SK-N-SH (cell line): Measurements from ENCODE around the gene NFATC3. TPM values are rescaled to one million over a fixed set of nuclear protein-coding genes. Genes with fewer than 3 reads are reported as not detected.

Experiments used
- CTCF ChIA-PET: fragments of 300-600, 350-600 bp; formaldehyde crosslinking; extraction: SDS; loops from one replicate; lab custom pipeline; 2021; lab: Yijun Ruan, JAX
- POLR2A ChIA-PET: fragments of 350-600 bp; sonication (Branson Sonifier 250); formaldehyde crosslinking; extraction: SDS; loops from one replicate; lab custom pipeline; 2020; ENCODE audit warnings: antibody characterized with exemption, inconsistent platforms; lab: Yijun Ruan, JAX
- DNase-seq: peaks from one replicate; pipeline ENCODE4 v3.0.0; 2012
- H2AFZ ChIP-seq: fragments of 200-600 bp; sonication (generic); 2 replicates; pipeline ENCODE4 v1.8.1; 2016; ENCODE audit warnings: antibody characterized with exemption, mild to moderate bottlenecking, low read depth
- H3F3A ChIP-seq: fragments of 200-600 bp; sonication (generic); replicated peaks from 2 replicates; pipeline ENCODE3; 2016; ENCODE audit warnings: antibody characterized with exemption, mild to moderate bottlenecking; ENCODE audit not compliant: insufficient read depth
- H3K27ac ChIP-seq, 2 experiments: fragments of 200-500 bp in 1 of 2; fragments of 200-600 bp in 1 of 2; sonication (Bioruptor generic) in 1 of 2; sonication (generic), shearing (Covaris generic) in 1 of 2; 2 replicates each; pipeline versions ENCODE4 v1.5.1 to v1.6.1; 2014 to 2016; ENCODE audit warnings: low read depth in 2 of 2, inconsistent platforms in 1 of 2, low read length in 1 of 2, mild to moderate bottlenecking in 1 of 2, mixed read lengths in 1 of 2
- H3K27me3 ChIP-seq: fragments of 200-600 bp; sonication (generic), shearing (Covaris generic); 2 replicates; pipeline ENCODE4 v1.6.1; 2016; ENCODE audit warnings: mixed run types; ENCODE audit not compliant: insufficient read depth
- H3K36me3 ChIP-seq, 2 experiments: fragments of 200-500 bp in 1 of 2; fragments of 200-600 bp in 1 of 2; sonication (Bioruptor generic) in 1 of 2; sonication (generic) in 1 of 2; replicated peaks in 1 of 2; 2 replicates each; pipeline versions ENCODE3 to v1.5.1; 2014 to 2016; ENCODE audit warnings: low read length in 1 of 2, mild to moderate bottlenecking in 1 of 2; ENCODE audit not compliant: insufficient read depth in 2 of 2, control insufficient read depth in 1 of 2
- H3K4me1 ChIP-seq, 2 experiments: fragments of 200-500 bp in 1 of 2; fragments of 200-600 bp in 1 of 2; sonication (Bioruptor generic) in 1 of 2; sonication (generic), shearing (Covaris generic) in 1 of 2; 2 replicates each; pipeline versions ENCODE4 v1.5.1 to v1.6.1; 2014 to 2016; ENCODE audit warnings: low read depth in 1 of 2, low read length in 1 of 2, mixed run types in 1 of 2; ENCODE audit not compliant: insufficient read depth in 2 of 2, control insufficient read depth in 1 of 2
- H3K4me2 ChIP-seq: fragments of 200-600 bp; sonication (generic), shearing (Covaris generic); 2 replicates; pipeline ENCODE4 v1.6.1; 2017; ENCODE audit warnings: mixed run types
- H3K4me3 ChIP-seq, 2 experiments: fragments of 200-500 bp in 1 of 2; fragments of 200-600 bp in 1 of 2; sonication (Bioruptor generic) in 1 of 2; sonication (generic), shearing (Covaris generic) in 1 of 2; 2 replicates each; pipeline versions ENCODE4 v1.5.1 to v1.8.1; 2014 to 2016; ENCODE audit warnings: low read depth in 2 of 2, inconsistent platforms in 1 of 2, low read length in 1 of 2, mild to moderate bottlenecking in 1 of 2, mixed read lengths in 1 of 2, moderate library complexity in 1 of 2
- H3K79me2 ChIP-seq: fragments of 200-600 bp; sonication (generic); 2 replicates; pipeline ENCODE4 v1.8.1; 2017; ENCODE audit warnings: mild to moderate bottlenecking; ENCODE audit not compliant: insufficient read depth
- H3K9ac ChIP-seq: fragments of 200-600 bp; sonication (generic); 2 replicates; pipeline ENCODE4 v1.6.1; 2017; ENCODE audit warnings: mixed run types
- H3K9me2 ChIP-seq: fragments of 200-600 bp; sonication (generic); 2 replicates; pipeline ENCODE4 v1.6.1; 2017; ENCODE audit warnings: mixed run types
- H3K9me3 ChIP-seq: fragments of 200-600 bp; sonication (generic); 2 replicates; pipeline ENCODE4 v1.6.1; 2017; ENCODE audit warnings: mixed run types, mild to moderate bottlenecking, moderate library complexity
- H4K20me1 ChIP-seq: fragments of 200-600 bp; sonication (generic); 2 replicates; pipeline ENCODE4 v1.6.1; 2017; ENCODE audit warnings: mild to moderate bottlenecking, mixed run types; ENCODE audit not compliant: insufficient read depth
- CTCF ChIP-seq: fragments of 200-600 bp; sonication (generic); IDR thresholded peaks from 2 replicates; pipeline ENCODE4 v1.6.1; 2017; ENCODE audit warnings: antibody characterized with exemption, mild to moderate bottlenecking, moderate library complexity
- FOXJ3 ChIP-seq: sonication (generic); formaldehyde crosslinking; IDR thresholded peaks from 2 replicates; pipeline ENCODE4 v1.5.1; 2020; ENCODE audit warnings: mild to moderate bottlenecking, missing genetic modification reagents
- MXI1 ChIP-seq: IDR thresholded peaks from 2 replicates; pipeline ENCODE4 v1.6.1; 2012; ENCODE audit warnings: mild to moderate bottlenecking, low read depth, low read length, improper control_type of control experiment
- NRF1 ChIP-seq: IDR thresholded peaks from 2 replicates; pipeline ENCODE4 v1.6.1; 2012; ENCODE audit warnings: low read depth, mild to moderate bottlenecking, low read length
- RCOR1 ChIP-seq: fragments of 150-350 bp; IDR thresholded peaks from 2 replicates; pipeline ENCODE4 v1.6.1; 2017; ENCODE audit warnings: antibody characterized with exemption, low read length
- SIN3A ChIP-seq: IDR thresholded peaks from 2 replicates; pipeline ENCODE4 v1.6.1; 2012; ENCODE audit warnings: low read depth, mild to moderate bottlenecking, low read length, moderate library complexity, borderline replicate concordance
- TCF12 ChIP-seq: IDR thresholded peaks from 2 replicates; pipeline ENCODE4 v1.4.0; 2012
- TEAD4 ChIP-seq: IDR thresholded peaks from 2 replicates; pipeline ENCODE4 v1.4.0; 2012; ENCODE audit warnings: mild to moderate bottlenecking, borderline replicate concordance; ENCODE audit not compliant: insufficient read depth
- USF1 ChIP-seq: IDR thresholded peaks from 2 replicates; pipeline ENCODE4 v1.4.0; 2012; ENCODE audit warnings: low read depth, borderline replicate concordance
- WGBS: methylation state at CpG from one replicate; pipeline ENCODE4 v1.1.6; 2017; ENCODE audit warnings: low lambda C conversion rate; 5-methylcytosine and 5-hydroxymethylcytosine counted together
- polyA plus RNA-seq, 3 experiments: library from polyadenylated mRNA; depleted of rRNA; stranded (reverse); fragments of >200 nt; gene quantifications; 2 replicates each; pipeline ENCODE4 v1.2.3, GENCODE V29; 2012

Gene NFATC3
- polyA plus RNA-seq, 1 of the 3 experiments (the other 2 are of a cell fraction) = 5.7 TPM

- TF ChIP-seq CTCF = no peak
- TF ChIP-seq NRF1 = no peak
- TF ChIP-seq TCF12 = no peak
- TF ChIP-seq FOXJ3 (CRISPR knock-in tag) = no peak
- TF ChIP-seq MXI1 = no peak
- no peak for TF ChIP-seq TEAD4
- TF ChIP-seq SIN3A = no peak
- H3K36me3 ChIP-seq = peaks cover 0 to 6% of the 10 kb centered on the region in 2 experiments
- no peaks in the 10 kb centered on the region; a peak in 2 of 4 replicates for H3K4me1 ChIP-seq
- H3K9me2 ChIP-seq = no peaks in the 10 kb centered on the region
- H3K79me2 ChIP-seq = no peaks in the 10 kb centered on the region
- no peak overlapping the region for H3K9ac ChIP-seq
- H3K27ac ChIP-seq = no peak overlapping the region
- no peak for DNase-seq
- H4K20me1 ChIP-seq = no peaks in the 10 kb centered on the region
- 92% methylated on average over 4 of the region's 4 CpGs for WGBS
- no peak overlapping the region for H3K4me3 ChIP-seq
- H3F3A ChIP-seq = peaks cover 2% of the 10 kb centered on the region
- no peak overlapping the region for H3K4me2 ChIP-seq
- ChIA-PET CTCF (interaction anchor here (0.7 to 2.5 kb wide), 5 partner anchors 11 to 124 kb away, joined by 3 to 9 read pairs (median 3); no protein-coding TSS in a partner anchor), POLR2A (no interaction called here)
- no peaks in the 10 kb centered on the region for H3K27me3 ChIP-seq
- H2AFZ ChIP-seq = no peak overlapping the region
- no peaks in the 10 kb centered on the region for H3K9me3 ChIP-seq
Measured at GRCh38 chr16:68217506-68217905, 132.3 kb downstream of the NFATC3 start.

GRCh38 chr16:68219725-68220351 is 134.7 kb downstream of the NFATC3 start:
- CTCF ChIA-PET = interaction anchor here (1.1 to 2.0 kb wide), 3 partner anchors 9 to 126 kb away, joined by 3 to 7 read pairs (median 5); no protein-coding TSS in a partner anchor
- 84% methylated on average over 6 of the region's 6 CpGs for WGBS

More at GRCh38 chr16:68219725-68220351, 134.7 kb downstream of the NFATC3 start:
- TF ChIP-seq USF1 (no peak), TCF12 (no peak), RCOR1 (no peak)
- Histone ChIP-seq H3K9me3 (no peaks in the 10 kb centered on the region), H3K9ac (no peak overlapping the region), H4K20me1 (no peaks in the 10 kb centered on the region), H3K4me1 (peaks cover 0 to 3% of the 10 kb centered on the region in 2 experiments; a peak in 2 of 4 replicates), H3K27ac (no peak overlapping the region), H3K4me2 (no peak overlapping the region), H3K27me3 (no peaks in the 10 kb centered on the region), H3K4me3 (no peak overlapping the region), H2AFZ (no peak overlapping the region), H3K9me2 (no peaks in the 10 kb centered on the region), H3F3A (peaks cover 4% of the 10 kb centered on the region), H3K79me2 (no peaks in the 10 kb centered on the region), H3K36me3 (peaks cover 0 to 6% of the 10 kb centered on the region in 2 experiments)
- POLR2A ChIA-PET = no interaction called here
- no peak for DNase-seq
